Mesodermal cell (in vitro differentiated cells): ENCODE data around the gene PALLD.

Experiments used
- H3K27ac ChIP-seq: 2 replicates; pipeline ENCODE4 v1.7.0; 2013; ENCODE audit warnings: mild to moderate bottlenecking, low read depth, low read length, moderate library complexity; ENCODE audit not compliant: severe bottlenecking
- H3K36me3 ChIP-seq: 2 replicates; pipeline ENCODE4 v1.7.1; 2013; ENCODE audit warnings: mild to moderate bottlenecking, low read length, moderate library complexity; ENCODE audit not compliant: control insufficient read depth, insufficient read depth
- H3K4me1 ChIP-seq: one replicate; pipeline ENCODE4 v1.7.1; 2013; ENCODE audit warnings: mild to moderate bottlenecking, low read length; ENCODE audit not compliant: insufficient read depth, control insufficient read depth, poor library complexity, severe bottlenecking
- H3K4me3 ChIP-seq: 2 replicates; pipeline ENCODE4 v1.7.0; 2013; ENCODE audit warnings: low read length, control low read depth, mild to moderate bottlenecking; ENCODE audit not compliant: insufficient read depth, poor library complexity, severe bottlenecking; ENCODE audit errors: extremely low read depth
- H3K9me3 ChIP-seq: 2 replicates; pipeline ENCODE4 v1.7.1; 2013; ENCODE audit warnings: mild to moderate bottlenecking, low read length, moderate library complexity; ENCODE audit not compliant: control insufficient read depth
- WGBS, 2 experiments: methylation state at CpG; one replicate each; pipeline ENCODE4 v1.1.5; 2013; ENCODE audit warnings: missing lambda C conversion rate in 2 of 2; ENCODE audit not compliant: insufficient coverage in 2 of 2; 5-methylcytosine and 5-hydroxymethylcytosine counted together

The PALLD gene

DNA sequence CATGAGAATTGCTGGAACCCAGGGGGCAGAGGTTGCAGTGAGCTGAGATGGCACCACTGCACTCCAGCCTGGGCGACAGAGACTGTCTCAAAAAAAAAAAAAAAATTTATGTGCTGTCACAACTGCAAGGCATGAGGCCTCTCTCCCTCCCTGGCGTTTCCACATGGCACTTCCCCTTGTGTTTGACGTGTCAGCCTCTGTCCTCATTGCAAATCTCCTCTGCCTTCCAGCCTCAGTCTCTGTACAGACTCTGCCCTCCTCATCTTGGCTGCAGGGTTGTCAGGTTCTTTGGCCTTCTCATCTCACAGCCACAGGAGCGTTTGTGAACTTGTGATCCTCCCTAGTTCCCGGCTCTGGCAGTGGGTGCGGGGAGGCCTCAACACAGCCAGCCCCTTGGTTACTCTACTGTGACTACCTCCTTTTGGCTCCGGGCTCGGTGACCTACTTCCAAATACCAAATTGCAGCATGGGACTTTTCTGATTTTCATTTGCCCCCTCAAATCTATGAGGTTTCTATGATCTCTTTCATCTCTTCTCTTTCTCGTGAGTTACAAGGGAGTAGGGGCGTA is 263.2 kb downstream of the PALLD start:
- WGBS, 2 experiments: 89 to 91% methylated on average over 9 to 10 of the region's 10 CpGs
- Histone ChIP-seq H3K36me3 (peaks cover 7% of the 10 kb centered on the region), H3K9me3 (no peaks in the 10 kb centered on the region), H3K4me1 (peaks cover 7% of the 10 kb centered on the region), H3K4me3 (no peak overlapping the region), H3K27ac (no peak overlapping the region)

DNA sequence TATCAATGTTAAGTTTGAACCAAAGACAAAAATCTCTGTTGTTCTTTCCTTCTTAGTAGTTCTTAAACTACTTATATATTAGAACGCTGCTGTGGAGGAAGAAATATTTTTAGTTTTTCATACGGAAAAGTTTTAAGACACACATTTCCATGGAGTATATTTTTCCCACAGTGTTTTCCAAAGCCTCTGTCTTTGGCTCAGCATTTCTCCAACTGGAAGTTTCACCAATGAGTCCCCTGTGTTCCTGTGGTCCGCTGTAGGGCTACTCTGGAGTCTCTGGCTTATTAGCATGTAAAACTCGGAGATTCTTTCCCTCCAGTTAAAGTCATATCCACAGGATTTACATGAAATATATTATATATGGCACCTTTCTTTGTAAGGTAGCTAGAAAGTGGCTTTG is 264.2 kb downstream of the PALLD start:
- peaks cover 7% of the 10 kb centered on the region for H3K36me3 ChIP-seq
- 100% methylated on average over 1 to 2 of the region's 4 CpGs for WGBS, 2 experiments
- H3K4me1 ChIP-seq: peaks cover 7% of the 10 kb centered on the region
- H3K9me3 ChIP-seq: no peaks in the 10 kb centered on the region
- H3K4me3 ChIP-seq: no peak overlapping the region
- H3K27ac ChIP-seq: no peak overlapping the region

DNA sequence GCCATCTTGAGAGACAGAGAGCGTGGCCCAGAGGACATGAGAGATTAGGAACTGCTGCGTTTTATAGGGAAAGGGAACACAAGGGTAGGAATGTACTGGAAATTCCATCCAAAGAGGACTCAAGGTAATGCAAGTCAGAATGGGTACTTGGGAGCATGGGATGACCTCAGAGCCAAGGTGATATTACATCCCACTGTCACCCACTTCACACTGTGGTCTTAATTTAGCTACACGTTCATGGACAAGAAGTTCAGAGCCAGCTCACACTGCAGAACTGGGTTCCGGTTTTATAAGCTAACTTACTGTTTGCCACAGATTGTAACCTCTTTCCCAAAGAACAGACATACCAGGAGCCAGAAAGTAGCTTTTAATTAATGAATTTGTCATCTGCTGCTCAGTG is 268.5 kb downstream of the PALLD start:
- H3K4me1 ChIP-seq: peaks cover 16% of the 10 kb centered on the region
- H3K9me3 ChIP-seq: no peaks in the 10 kb centered on the region
- no peak overlapping the region for H3K27ac ChIP-seq
- WGBS, 2 experiments: 93 to 96% methylated on average over 3 to 4 of the region's 4 CpGs
- peaks cover 7% of the 10 kb centered on the region for H3K36me3 ChIP-seq
- no peak overlapping the region for H3K4me3 ChIP-seq

DNA sequence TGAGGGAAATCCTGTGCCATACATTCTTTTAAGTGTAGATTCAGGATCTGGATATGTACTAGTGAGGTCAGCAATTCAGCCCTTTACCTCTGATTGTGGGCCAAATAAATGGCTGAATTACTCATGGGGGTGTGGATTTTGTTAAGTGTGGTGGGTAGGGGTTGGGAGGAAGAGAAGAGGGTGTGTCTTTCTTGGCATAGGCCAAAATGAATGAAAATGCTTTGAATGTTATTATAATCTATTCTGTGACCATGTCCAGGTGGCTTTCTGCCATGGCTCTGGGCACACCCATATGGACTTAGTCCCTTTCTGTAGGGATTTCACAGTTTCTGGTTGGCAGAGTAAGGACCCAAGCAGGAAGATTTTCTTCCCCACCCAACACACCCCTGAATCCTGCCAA is 268.9 kb downstream of the PALLD start:
- peaks cover 7% of the 10 kb centered on the region for H3K36me3 ChIP-seq
- H3K27ac ChIP-seq: no peak overlapping the region
- H3K4me3 ChIP-seq: no peak overlapping the region
- peaks cover 16% of the 10 kb centered on the region for H3K4me1 ChIP-seq
- no peaks in the 10 kb centered on the region for H3K9me3 ChIP-seq

DNA sequence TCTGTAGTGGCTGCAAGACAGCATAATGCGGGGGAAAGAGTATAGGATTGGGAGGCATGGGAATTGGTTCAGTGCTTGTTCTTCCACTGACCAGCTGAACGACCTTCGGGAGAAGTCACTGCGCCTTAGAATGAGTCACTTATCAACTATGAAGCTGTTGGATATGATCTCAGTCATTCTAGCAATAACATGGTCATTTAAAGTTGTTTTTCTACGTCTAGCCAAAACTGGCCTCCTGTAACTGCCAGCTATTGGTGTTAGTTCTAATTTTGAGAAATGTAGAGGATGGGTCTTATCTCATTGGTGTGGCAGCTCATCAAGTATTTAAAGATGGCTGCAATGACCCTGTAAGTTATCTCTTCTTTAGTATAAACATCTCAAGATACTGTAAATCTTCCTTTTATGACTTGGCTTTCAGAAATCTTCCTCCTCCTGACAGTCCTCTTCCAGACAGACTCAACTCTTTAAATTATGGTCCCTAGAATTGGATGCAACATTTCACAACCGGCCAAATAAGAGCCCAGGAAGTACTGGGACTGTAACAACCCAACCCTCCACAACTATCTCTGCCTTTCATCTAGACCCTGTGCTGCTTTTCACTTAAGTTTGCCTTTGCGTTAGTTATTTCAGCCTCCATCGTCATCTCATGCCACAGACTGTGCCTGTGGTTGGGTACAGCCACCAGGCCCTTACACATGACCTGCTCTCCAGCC is 269.9 kb downstream of the PALLD start:
- Histone ChIP-seq H3K9me3 (no peaks in the 10 kb centered on the region), H3K4me1 (peaks cover 16% of the 10 kb centered on the region), H3K27ac (no peak overlapping the region), H3K36me3 (peaks cover 7% of the 10 kb centered on the region), H3K4me3 (no peak overlapping the region)
- WGBS, 2 experiments: 92 to 93% methylated on average over 7 of the region's 8 CpGs

DNA sequence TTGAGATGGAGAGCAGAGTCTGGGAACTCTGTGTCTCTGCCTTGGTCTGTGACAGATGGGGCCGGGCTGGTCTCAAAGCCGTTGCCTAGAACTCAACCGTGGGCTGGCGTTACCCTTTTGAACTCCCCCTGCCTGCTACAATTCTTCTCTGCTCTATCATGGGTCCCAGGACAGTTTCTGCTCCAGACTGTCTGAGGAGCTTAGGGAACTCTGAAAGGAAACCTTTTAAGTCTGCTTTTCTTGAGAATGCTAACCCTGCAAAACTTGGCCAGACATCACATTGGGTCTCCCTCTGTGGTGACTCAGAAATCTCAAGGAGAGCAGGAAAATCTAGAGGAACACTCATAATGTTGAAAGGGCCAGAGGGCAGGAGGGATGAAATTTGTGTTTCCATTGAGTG is 272.6 kb downstream of the PALLD start:
- Histone ChIP-seq H3K4me1 (peaks cover 16% of the 10 kb centered on the region), H3K36me3 (no peaks in the 10 kb centered on the region), H3K27ac (peak overlapping the region; percentile 60), H3K9me3 (no peaks in the 10 kb centered on the region), H3K4me3 (no peak overlapping the region)
- 84 to 87% methylated on average over 3 of the region's 4 CpGs for WGBS, 2 experiments

DNA sequence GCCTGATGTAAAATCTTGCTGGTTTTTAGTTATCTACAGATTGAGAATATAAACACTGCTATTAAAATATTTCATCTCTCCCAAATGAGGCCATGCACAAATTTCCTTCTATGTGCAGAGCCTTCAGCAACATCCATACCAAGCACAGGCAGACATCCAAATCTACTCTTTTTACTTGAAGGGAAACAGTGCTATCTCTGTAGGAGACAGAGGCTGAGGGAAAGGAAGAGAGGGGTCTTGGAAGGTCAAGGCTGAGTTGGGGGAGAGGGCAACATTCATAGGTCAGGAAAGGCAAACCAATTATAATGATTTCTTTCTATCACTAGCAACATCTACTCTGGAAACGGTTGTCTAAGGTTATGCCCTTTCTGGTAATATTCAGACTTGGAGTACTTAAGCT is 273.0 kb downstream of the PALLD start:
- WGBS, 2 experiments: no CpG with 5 or more reads among the region's 1 CpG
- no peak overlapping the region for H3K4me3 ChIP-seq
- peak overlapping the region; percentile 60 for H3K27ac ChIP-seq
- no peaks in the 10 kb centered on the region for H3K36me3 ChIP-seq
- peaks cover 16% of the 10 kb centered on the region for H3K4me1 ChIP-seq
- H3K9me3 ChIP-seq: no peaks in the 10 kb centered on the region

DNA sequence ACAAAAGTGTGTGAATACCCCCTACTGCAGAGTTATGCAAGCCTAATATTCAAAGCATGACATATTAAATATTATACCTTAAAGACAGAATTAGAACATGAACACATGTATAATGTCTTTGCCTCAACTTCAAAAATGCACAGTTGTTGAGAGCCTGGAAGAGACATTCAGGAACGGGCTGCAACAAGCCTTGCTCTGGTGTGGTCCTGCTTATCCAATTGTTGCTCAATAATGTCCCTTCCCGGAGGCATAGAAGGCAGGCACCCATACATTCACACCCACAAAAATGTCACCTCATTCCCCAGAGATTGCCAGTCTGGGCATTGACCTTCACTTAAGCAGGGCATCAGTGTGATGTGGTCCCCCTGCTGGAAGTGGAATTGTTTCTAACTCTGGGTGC is 274.4 kb downstream of the PALLD start:
- H3K4me1 ChIP-seq: peaks cover 16% of the 10 kb centered on the region
- no peaks in the 10 kb centered on the region for H3K36me3 ChIP-seq
- H3K27ac ChIP-seq: no peak overlapping the region
- WGBS, 2 experiments: 100% methylated on average over 1 to 2 of the region's 2 CpGs
- H3K4me3 ChIP-seq: no peak overlapping the region
- H3K9me3 ChIP-seq: peaks cover 5% of the 10 kb centered on the region

DNA sequence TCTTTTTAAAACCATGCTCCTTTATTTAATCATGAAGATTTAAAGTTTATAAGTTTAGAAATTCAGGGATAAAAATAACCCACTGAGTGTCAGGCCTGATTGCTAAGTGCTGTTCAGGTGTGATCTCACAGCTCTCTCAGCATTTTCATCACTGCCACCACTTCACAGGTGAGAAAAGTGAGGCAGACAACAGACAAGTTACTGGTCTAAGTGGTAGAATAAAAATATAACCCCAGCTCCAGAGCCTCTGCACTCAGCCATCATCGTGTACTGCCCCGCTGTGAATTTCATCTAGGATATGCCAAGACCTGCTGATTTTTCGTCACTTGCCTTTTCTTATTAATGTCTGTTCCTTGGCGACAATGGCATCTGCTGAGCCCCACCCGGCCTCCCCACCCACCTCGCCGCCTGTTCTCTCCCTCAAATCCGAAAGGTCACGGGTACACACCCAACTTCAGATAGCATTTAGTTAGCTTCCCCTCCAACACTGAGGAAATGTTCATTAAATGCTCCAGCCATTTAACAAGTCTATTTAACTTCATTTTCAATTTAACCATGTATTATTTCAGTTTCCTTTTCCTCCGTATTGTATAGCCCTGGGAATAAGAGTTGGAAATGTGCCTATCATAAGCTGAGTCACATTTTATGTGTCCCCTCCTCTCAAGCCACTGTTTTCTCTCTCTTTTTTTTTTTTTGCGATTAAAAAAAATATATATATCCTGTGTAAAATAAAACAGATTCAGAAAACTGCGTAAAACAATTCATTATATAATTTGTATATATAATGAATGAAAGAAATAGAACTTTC is 276.7 kb downstream of the PALLD start:
- H3K4me1 ChIP-seq: peaks cover 6% of the 10 kb centered on the region
- H3K27ac ChIP-seq: no peak overlapping the region
- no peak overlapping the region for H3K4me3 ChIP-seq
- H3K36me3 ChIP-seq: no peaks in the 10 kb centered on the region
- peaks cover 5% of the 10 kb centered on the region for H3K9me3 ChIP-seq
- WGBS, 2 experiments: 93 to 95% methylated on average over 9 of the region's 12 CpGs

DNA sequence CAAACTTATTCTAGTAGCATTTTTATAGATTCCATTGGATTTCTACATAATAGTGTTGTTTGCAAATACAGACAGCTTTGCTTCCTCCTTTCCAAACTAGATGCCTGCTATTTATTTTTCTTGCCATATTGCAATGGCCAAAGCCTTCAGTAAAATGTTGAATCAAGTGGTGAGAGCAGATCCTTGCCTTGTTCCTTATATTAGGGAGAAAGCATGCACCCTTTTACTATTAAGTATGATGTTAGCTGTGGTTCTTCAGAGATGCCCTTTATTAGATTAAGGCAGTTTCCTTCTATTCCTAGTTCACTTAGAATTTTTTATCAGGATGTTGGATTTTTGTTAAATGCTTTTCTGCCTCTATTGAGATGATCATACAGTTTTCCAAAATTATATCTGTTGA is 279.5 kb downstream of the PALLD start:
- H3K36me3 ChIP-seq: no peaks in the 10 kb centered on the region
- H3K9me3 ChIP-seq: peaks cover 5% of the 10 kb centered on the region
- no peaks in the 10 kb centered on the region for H3K4me1 ChIP-seq
- no peak overlapping the region for H3K27ac ChIP-seq
- H3K4me3 ChIP-seq: no peak overlapping the region
